Left renal cortex interstitium (tissue), 4 donors: ENCODE results near the gene COL21A1. TPM values are rescaled to one million over a fixed set of nuclear protein-coding genes. Genes with fewer than 3 reads are reported as not detected.

Source experiments
- DNase-seq, 4 donors: peaks; one replicate each; pipeline ENCODE4 v3.0.0-alpha.2; 2013; ENCODE audit warnings: low read depth in 4 of 4, low spot score in 2 of 4, missing footprints in 1 of 4
- polyA plus RNA-seq, 4 donors: library from polyadenylated mRNA; unstranded; fragments of 120-200 nt; gene quantifications; one replicate each; pipeline ENCODE4 v1.2.1, GENCODE V29; 2013; ENCODE audit not compliant: insufficient read length in 4 of 4

The COL21A1 gene
- polyA plus RNA-seq, 4 donors = 102 to 152 (median 135) TPM

DNA sequence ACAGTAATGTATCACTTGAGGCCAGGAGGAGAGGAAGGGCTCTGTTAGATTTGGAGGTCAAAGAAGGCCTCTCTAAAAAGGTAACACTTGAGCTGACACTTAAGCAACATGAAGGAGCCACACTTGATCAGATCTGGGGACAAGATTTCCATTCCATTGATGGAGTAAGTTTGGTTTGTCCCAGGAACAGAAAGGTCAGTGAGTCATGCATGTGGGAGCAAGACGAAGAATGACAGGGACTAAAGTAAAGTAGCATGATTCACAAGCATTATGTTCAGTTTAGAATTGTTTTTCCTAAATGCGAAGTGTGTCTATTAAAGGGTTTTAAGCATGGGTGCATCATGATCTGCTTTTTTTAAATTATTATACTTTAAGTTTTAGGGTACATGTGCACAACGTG lies 47.4 kb downstream of the COL21A1 start:
- no peak for DNase-seq

DNA sequence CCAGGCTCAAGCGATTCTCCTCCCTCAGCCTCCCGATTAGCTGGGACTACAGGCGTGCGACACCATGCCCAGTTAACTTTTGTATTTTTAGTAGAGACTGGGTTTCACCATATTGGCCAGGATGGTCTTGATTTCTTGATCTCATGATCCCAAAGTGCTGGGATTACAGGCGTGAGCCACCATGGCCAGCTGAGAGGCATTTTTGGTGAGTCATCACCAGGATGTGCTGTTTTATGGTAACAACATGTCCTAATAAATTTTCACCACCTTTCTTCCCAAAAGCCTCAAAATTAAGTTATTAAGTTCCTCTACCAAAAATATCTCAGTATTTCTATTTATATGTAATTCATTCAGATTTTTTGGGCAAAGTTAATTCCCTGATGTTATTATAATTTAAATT lies 53.5 kb downstream of the COL21A1 start:
- DNase-seq = no peak

DNA sequence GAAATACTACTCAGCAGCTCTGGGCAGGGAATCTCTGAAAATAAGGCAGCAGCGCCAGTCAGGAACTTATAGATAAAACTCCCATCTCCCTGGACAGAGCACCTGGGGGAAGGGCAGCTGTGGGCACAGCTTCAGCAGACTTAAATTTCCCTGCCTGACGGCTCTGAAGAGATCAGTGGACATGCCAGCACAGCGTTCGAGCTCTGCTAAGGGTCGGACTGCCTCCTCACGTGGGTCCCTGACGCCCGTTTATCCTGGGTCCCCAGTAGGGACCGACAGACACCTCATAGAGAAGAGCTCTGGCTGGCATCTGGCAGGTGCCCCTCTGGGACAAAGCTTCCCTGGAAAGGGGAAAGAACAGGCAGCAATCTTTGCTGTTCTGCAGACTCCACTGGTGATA lies 59.0 kb downstream of the COL21A1 start:
- DNase-seq = no peak

DNA sequence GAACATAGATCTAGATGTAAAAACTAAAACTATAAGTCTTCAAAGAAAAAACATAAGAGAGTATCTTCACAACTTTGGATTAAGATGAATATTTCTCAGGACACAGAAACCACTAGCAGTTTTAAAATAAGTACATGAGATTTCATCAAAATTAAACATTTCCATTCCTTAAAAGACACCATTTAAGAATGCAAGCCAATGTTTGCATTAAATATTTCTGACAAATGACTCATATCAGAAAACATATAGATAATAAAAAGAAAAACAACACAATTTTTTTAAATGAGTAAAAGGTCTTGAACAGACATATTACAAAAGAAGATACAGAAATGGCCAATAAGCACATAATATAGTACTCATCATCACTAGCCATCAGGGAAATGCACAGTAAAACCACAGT lies 59.7 kb downstream of the COL21A1 start:
- no peak for DNase-seq

DNA sequence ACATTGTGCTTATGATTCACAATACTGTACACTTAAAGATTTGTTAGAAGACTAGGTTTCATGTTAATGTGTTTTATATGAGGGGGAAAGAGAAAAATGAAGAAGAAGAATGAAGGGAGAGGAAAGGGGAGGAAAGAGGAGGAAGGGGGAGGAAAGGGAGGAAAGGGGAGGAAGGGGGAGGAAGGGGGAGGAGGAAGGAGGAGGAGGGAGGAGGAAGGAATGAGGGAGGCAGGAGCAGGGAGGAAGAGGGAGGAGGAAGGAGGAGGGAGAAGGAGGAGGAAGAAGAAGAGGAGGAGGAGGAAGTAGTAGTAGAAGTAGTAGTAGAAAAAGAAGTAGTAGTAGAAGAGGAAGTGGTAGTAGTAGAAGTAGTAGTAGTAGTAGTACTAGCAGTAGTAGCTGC lies 70.6 kb downstream of the COL21A1 start:
- DNase-seq = no peak

DNA sequence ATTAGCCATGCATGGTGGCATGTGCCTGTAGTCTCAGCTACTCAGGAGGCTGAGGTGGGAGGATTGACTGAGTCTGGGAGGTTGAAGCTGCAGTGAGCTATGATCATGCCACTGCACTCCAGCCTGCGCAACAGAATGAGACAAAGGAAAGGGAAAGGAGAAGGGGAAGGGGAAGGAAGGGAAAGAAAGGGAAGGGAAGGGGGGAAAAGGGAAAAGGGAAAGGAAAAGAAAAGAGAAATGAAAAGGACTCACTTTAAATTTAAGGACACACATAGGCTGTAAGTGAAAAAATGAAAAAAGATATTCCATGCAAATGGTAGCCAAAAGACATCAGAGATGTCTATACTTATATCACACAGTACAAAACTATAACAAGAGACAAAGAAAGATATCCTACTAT lies 74.2 kb downstream of the COL21A1 start:
- no peak for DNase-seq

DNA sequence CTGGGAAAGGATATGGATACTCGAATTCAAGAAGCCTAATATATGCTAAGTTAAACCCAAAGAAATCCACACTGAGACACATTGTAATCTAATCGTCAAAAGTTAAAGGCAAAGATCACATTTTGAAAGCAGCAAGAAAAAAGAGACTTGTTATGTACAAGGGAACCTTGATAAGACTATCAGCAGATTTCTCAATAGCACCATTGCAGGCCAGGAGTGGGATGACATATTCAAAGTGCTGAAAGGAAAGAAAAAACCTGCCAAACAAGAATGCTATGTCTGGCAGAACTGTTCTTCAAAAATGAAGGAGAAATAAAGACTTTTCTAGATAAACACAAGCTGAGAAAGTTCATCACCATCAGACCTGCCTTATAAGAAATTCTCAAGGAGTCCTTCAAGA lies 75.2 kb downstream of the COL21A1 start:
- DNase-seq = no peak

DNA sequence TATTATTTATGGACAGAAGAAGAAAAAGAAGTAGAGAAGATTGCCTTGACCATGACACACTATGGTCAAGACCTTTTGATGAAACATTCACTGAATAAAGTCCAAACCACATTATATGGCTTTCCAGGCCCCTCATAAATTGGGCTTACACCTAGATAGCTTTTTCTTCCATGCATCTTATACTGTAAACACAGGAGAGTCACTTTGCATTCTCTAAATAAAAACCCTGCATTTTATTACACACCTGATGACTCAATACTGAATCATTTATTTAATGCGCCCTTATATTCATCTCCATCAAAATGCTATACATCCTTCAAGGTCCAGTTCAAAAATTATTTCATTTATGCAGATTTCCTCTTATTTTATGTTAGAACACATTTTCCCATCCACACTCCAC lies 78.0 kb downstream of the COL21A1 start:
- DNase-seq = no peak

DNA sequence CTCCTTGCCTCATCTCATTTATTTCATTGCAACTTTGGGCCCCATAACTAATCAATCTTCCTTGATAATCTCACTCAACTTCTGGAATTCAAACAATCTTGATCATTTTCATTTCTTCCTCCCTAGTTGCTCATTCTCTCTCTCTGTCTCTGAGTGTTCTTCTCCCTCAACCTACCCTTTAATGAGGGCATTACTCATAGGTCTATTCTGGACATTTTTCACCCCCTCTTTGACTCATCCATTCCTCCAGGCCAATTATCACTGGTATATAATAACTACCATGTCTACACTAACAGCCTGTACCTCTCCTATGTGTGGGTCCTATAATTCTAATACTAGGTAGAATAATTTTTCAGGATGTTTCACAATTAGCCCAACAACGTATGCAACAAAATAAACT lies 78.8 kb downstream of the COL21A1 start:
- DNase-seq = no peak

DNA sequence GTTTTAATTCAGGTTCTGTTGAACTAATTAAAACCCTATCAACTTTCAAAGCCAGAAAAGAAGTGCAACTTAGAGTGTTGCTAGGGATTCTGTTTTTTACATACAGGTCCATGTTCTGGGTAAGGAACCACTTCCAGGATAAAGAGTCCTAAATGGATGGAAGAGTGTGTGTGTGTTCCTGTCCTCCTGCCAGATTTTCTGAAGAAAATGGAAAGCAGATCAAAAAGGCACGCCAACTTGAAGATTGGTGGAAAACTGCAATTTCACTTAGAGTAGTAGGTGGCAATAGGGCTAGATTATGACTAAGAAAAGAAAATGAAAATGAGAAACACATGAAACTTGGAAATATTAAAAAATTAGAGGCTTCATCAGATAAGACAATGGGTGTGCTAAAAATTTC lies 85.3 kb downstream of the COL21A1 start:
- no peak for DNase-seq

DNA sequence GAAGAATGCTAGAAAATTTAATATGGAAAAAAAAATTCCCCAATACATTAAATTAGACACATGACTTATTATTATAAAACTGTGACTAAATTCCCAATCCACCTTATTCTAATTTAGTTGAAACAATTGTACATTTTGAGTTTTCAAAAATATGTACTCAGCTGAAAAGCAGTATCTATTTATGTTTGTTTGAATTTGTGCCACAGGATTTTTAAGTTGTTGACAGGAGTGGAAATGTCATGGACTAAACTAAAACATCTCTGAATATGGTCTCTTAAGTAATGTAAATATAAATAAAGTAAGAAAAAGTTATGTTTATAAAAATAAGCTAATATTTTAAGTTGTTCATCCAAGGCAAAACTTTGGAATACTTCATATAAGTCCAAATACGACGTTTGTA lies 86.9 kb downstream of the COL21A1 start:
- DNase-seq = no peak

DNA sequence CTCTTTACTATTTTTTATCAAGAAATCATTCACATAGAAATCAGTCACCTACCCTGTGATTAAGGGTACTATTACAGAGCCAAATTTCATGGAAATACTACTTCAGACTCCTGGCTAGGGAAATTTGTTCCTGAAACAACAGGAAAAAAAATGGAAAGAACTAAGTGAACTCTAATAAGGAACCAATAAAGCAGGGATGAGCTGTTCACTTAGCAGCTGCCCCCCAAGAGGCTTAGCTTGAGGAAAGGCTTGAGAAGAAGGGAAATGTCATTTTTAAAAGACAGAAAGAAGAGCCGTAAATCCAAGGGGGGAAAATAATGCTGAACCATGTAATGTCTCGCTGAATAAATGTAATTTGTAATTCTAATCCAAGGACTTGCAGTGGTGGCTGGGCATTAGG lies 88.8 kb downstream of the COL21A1 start:
- DNase-seq = no peak

DNA sequence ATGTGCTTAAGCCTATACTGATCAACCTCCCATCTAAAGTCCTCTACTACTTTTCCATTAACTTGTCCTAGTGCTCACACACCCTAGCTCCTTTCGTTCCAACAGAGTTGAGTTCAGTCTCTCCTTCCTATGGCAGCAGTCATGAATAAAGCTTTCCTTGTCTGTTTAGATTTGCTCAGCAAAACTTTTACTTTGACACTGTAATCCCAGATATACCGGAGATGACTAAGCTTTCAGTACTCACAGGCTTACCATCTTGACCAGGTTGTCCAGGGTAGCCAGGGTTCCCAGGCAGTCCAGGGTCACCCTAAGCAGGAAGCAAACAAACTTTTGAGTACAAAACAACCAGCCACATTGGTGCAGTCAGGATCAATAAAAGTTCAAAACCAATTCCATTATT lies 90.7 kb downstream of the COL21A1 start:
- DNase-seq = no peak

DNA sequence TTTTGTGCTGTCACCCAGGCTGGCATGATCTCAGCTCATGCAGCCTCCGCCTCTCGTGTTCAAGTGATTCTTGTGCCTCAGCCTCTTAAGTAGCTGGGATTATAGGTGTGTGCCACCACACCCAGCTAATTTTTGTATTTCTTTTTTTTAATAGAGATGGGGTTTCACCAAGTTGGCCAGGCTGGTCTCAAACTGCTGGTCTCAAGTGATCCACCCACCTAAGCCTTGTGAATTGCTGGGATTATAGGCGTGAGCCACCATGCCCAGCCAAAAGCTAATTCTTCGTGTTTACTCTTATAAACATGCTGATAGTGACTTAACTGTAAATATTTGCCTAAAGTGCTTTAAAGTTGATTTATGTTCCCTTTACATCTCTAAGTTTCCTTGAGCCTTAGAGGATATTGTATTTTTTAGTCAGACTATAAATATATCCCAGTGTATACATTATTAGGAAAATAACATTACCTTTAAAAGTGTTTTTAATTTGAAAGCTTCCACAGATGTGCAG lies 91.7 kb downstream of the COL21A1 start:
- DNase-seq = no peak

DNA sequence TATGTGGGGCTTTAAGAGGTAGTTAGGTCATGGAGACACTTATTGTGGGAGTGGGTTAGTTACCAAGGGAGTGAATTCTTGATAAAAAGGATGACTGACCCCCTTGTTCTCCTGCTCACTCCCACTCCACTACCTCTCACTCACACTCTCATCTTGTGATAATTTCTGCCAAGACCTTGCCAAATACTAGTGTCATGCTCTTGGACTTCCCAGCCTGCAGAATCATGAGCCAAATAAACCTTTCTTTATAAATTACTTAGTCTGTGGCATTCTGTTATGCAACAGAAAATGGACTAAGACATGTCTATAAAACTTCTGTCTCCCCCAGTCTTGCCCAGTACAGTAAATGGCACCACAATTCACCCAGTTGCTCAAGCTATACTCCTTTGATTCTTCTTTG lies 93.3 kb downstream of the COL21A1 start:
- DNase-seq = no peak

DNA sequence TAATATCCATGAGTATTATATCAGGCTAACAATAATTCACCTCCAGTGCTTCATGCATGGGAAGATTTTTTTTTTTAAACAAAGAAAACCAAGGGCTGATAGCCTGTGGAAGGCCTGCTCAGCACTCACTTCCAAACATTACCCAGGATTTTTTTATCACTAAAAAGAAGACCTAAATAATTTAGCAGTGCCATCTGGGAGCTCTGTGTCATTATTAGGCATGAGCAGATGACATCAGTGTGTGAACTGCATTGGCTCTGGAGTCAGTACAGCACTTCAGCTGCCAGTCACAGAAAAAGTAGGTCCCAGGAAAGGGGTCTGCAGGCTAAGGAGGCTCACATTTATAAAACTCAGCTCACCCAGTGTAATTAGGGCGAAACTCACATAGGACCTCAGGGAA lies 94.8 kb downstream of the COL21A1 start:
- no peak for DNase-seq

DNA sequence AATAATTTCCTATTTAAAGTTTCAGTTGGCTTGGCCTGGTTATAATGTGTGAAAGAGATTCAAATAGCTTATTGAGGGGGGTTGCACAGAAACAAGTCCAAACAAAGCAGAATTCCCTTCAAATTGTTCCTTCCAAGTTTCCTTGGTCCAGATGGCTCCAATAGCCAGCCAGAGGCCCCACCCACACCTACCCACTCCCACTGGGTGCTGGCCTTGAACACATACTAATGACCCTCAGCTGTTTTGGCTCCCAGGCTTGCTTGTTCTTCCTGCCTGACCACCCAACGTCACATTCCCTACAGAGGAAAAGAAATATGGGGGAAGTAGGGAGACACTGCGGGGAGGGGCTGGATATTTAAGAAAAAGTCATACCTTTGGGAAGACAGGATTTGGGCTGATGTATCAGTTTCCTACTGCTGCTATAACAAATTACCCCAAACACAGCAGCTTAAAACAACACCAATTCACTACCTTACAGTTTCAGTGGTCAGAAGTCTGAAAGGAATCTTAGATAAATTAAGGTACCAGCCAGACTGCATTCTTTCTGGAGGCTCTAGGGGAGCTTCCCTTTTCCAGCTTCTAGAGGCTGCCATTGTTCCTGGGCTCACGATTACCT lies 95.7 kb downstream of the COL21A1 start:
- DNase-seq = no peak

DNA sequence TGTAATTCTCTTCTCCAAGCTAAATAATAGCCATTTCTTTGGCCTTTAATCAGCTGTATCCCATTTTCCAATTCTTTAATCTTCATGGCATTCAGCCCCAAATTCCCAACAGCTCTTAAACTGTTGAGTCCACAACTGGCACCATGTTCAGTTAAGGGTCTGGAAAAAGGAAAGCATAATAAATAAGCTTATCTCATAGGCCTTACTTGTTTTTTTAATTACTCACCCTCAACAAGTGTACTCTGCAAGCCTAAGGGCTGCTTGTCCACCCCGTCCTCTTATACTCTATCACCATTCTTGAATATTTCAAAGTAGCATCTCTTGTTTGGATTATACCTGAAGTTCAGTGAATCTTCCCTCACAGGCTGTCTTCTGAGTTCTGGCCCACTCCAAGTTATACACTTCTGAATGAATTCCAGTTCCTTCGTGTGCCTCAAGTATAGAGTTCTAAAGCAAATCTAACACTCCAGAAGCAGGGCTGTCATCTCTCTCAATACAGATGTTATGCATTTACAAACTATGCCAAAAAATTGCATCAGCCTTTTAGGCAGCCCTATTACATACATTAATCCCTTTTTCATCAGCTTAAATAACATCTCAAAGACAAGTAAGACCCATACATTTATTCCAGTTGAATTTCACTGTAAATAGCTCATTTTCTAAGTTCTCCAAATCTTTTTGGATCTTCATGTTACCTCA lies 98.7 kb downstream of the COL21A1 start:
- no peak for DNase-seq

DNA sequence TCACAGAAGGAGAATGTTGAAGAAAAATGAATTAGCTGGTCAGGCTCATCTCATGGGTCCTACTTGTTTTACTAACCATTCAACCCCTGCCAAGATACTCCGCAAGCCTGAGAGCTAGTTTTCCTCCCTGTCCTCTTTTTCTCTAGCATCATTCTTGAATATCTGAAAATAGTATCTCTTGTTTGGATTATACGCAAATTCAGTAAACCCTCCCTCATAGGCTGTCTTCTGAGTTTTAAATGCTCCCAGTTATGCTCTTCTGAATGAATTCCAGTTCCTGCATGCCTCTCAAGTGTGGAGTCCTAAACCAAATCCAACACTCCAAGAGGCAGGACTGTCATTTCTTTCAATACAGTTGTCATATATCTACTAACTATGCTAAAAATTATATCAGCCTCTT lies 99.6 kb downstream of the COL21A1 start:
- DNase-seq = no peak

DNA sequence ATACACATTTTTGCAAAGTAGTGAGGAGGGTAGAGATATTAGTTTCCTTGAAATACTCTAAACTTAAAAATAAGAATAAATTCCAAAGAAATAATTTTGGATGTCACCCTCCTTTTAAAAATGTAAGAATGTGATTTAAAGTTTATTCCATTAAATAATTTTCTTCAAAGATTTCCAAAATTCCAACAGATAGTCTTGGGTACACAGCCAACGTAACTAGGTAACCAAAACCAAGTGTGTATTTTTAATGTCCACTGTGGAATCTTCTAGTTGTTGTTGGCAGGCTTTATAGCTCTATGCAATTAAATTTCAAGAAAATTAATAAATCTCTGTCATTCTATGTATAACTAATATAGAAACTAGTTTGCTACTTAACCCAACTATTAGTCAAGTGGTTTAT lies 101.3 kb downstream of the COL21A1 start:
- DNase-seq = no peak

DNA sequence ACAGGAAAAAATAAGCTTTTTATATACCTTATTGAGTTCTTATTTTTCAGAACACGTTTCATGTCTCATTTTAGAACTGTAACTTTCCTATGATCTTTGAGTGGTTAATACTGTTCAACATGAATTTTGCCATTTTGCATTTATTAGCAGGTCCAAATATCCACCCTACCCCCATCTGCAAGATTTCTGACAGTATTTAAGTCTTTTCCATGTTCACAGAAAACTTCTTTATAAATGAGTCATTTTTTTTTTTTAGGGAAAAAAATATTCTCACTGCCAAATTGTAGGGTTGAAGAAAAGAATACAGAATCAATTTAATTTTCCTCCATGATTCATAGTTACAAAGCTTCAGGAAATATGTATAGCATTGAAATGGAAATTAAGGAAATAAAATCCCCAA lies 101.8 kb downstream of the COL21A1 start:
- no peak for DNase-seq

DNA sequence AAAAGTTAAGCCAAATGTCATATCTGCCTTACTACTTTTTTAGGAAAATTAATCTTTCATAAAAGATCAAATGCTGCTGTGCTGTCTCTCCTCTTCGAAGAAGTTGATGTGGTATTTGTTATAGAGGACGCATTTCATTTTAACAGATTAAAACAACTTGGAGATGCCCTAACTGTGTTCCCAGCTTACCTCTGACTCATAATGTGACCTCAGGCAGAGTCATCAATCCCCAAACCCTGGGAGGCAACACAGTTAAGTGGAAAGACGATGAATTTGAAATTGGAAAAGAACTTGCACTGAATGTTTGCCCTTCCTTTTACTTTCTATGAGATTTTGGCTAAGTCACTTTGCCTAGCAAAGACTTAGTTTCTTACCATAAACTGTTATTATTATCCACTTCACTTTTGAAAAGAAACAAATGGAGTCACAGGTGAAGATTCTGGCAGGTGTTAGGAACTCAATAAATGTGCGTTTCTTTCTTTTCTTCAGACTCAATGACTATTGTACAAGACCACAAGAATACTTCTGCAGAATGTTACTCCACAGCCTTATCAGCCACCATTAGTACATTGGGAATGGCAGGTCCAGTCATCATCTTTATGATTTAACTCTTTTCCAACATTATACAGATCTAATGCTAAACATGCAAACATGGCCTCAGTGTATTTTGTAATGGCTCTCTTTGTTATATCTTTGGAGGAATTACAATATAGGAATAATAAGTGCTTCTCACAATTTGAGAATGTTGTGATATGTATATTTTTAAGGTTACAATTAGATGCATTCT lies 102.6 kb downstream of the COL21A1 start:
- DNase-seq = no peak
